Thyroid gland (tissue), 4 donors: ENCODE results near the gene SHC4. TPM values are rescaled to one million over a fixed set of nuclear protein-coding genes. Genes with fewer than 3 reads are reported as not detected.

Source experiments
- DNase-seq, 2 donors: peaks; one replicate each; pipeline ENCODE4 v3.0.0-alpha.2; 2019
- H3K27ac ChIP-seq, 3 donors: fragments of 200-600 bp; sonication (generic); 1 replicate in 2 of 3; 2 replicates in 1 of 3; pipeline ENCODE4 v1.5.1; 2016 to 2019; ENCODE audit warnings: mild to moderate bottlenecking in 1 of 3, moderate library complexity in 1 of 3
- H3K27me3 ChIP-seq: fragments of 200-600 bp; sonication (generic); one replicate; pipeline ENCODE4 v1.5.1; 2019
- H3K36me3 ChIP-seq, 2 donors: fragments of 200-600 bp; sonication (generic); one replicate each; pipeline ENCODE4 v1.5.1; 2016 to 2019
- H3K4me1 ChIP-seq, 2 donors: fragments of 200-600 bp; sonication (generic); one replicate each; pipeline ENCODE4 v1.5.1; 2017 to 2019
- H3K4me3 ChIP-seq, 3 donors: fragments of 200-600 bp; sonication (generic); replicated peaks in 1 of 3; 1 replicate in 2 of 3; 2 replicates in 1 of 3; pipeline ENCODE4 v1.5.1; 2016; ENCODE audit warnings: mild to moderate bottlenecking in 1 of 3
- H3K9me3 ChIP-seq: fragments of 200-600 bp; sonication (generic); one replicate; pipeline ENCODE4 v1.5.1; 2017
- POLR2A ChIP-seq, 2 donors: fragments of 450-650 bp; IDR thresholded peaks; one replicate each; pipeline ENCODE4 v1.6.1; 2017; ENCODE audit warnings: antibody characterized with exemption in 2 of 2, mild to moderate bottlenecking in 2 of 2, moderate library complexity in 1 of 2
- WGBS, 2 donors: methylation state at CpG; one replicate each; pipeline ENCODE4 v1.1.5; 2017; 5-methylcytosine and 5-hydroxymethylcytosine counted together
- intact Hi-C: fragments of 100-400 bp; cut with DNase I; formaldehyde crosslinking; loops from one replicate; pipeline ENCODE4 v1.15.1; 2023
- total RNA-seq, 4 donors: library from RNA; depleted of rRNA; stranded (reverse); fragments of >200 nt; gene quantifications; one replicate each; pipeline ENCODE4 v1.2.3, GENCODE V29; 2016
- TF ChIP-seq, protein P1 (sequence below), 6 experiments: fragments of 200-600 bp in 3 of 6; fragments of 450-650 bp in 3 of 6; sonication (generic) in 3 of 6; IDR thresholded peaks; one replicate each; pipeline ENCODE4 v1.5.1; 2016 to 2019; ENCODE audit warnings: antibody characterized with exemption in 6 of 6, mild to moderate bottlenecking in 2 of 6, inconsistent platforms in 1 of 6, moderate library complexity in 1 of 6

Gene SHC4
- total RNA-seq, 4 donors from 2014 or later, result 0.13 to 1.1 (median 0.49) TPM

DNA sequence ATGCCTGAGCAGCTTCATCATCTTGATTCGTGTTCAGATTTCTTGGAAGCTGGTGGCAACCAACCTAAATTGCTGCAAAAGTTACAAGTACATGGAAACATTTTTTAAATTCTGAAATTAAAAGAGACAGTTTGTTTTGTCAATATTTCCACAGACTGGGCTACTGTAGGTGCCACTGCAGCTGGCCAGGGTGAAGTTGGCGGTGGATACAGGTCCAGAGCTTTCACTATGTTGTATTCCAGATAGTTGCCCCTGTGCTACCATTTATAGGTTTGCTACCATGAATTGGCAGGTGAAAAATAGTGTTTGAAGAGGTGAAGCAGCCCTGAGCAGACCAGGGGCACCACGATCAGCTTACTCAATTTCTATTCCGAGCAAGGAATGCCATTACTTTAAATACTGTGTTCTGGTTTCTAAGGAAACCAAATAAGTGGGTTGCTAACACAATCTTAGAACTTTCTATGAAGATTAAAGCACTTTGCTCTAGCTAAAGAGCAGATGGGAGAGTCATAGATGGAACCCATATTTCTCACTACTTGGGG is 21.2 kb upstream of the SHC4 start:
- intact Hi-C loops, result no loop called here
- no peaks in the 10 kb centered on the region for H3K9me3 ChIP-seq

DNA sequence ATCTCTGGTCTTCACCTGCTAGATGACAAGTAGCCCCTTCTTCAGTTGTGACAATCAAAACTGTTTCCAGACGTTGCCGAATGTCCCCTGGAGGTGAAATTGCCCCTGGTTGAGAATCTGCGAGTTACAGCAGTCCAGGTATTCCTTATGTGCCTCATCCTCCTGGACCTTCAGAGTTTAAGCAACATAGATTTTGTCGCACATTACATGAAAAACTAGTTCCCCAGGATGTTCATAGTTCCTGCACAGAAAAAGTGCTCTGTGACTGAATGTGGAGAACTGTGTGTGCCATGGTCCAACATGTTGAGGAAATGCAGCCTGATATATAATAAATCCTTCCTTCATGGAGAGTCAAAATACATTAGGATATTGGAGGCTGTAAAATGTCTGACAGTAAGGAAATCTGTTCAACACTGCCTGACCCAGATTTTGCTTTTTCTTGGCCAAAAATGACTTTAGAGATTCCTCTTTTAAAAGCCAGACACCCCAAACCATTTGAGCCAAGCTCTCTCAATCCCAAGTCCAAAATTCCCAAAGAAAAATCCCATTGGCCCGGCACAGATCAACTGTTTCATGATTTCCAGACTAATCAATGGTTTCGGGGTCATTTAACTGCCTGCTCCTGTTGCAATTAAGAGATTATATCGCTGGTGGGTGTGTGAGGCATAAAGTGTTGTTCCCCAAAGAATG is 20.4 kb upstream of the SHC4 start:
- WGBS, 2 donors, result 73 to 75% methylated on average over 7 of the region's 7 CpGs
- intact Hi-C loops, result no loop called here
- Histone ChIP-seq H3K36me3 (no peaks in the 10 kb centered on the region), H3K4me3 (no peak overlapping the region), H3K4me1 (no peaks in the 10 kb centered on the region), H3K27ac (no peak overlapping the region), H3K27me3 (no peaks in the 10 kb centered on the region), H3K9me3 (no peaks in the 10 kb centered on the region)
- DNase-seq, result no peak
- TF ChIP-seq, protein P1, sequence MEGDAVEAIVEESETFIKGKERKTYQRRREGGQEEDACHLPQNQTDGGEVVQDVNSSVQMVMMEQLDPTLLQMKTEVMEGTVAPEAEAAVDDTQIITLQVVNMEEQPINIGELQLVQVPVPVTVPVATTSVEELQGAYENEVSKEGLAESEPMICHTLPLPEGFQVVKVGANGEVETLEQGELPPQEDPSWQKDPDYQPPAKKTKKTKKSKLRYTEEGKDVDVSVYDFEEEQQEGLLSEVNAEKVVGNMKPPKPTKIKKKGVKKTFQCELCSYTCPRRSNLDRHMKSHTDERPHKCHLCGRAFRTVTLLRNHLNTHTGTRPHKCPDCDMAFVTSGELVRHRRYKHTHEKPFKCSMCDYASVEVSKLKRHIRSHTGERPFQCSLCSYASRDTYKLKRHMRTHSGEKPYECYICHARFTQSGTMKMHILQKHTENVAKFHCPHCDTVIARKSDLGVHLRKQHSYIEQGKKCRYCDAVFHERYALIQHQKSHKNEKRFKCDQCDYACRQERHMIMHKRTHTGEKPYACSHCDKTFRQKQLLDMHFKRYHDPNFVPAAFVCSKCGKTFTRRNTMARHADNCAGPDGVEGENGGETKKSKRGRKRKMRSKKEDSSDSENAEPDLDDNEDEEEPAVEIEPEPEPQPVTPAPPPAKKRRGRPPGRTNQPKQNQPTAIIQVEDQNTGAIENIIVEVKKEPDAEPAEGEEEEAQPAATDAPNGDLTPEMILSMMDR (IDR thresholded peaks at IDR 0.05), result no peak
- no peak for TF ChIP-seq POLR2A (IDR thresholded peaks at IDR 0.05)

More for the DNA sequence above, 21.2 kb upstream of the SHC4 start:
- Histone ChIP-seq H3K27me3 (no peaks in the 10 kb centered on the region), H3K36me3 (no peaks in the 10 kb centered on the region), H3K4me3 (no peak overlapping the region), H3K27ac (no peak overlapping the region), H3K4me1 (no peaks in the 10 kb centered on the region)
- TF ChIP-seq POLR2A (IDR thresholded peaks at IDR 0.05), result no peak
- TF ChIP-seq, protein P1 (IDR thresholded peaks at IDR 0.05), result no peak
- no peak for DNase-seq
- WGBS, 2 donors, result 50 to 55% methylated on average over 4 of the region's 4 CpGs

DNA sequence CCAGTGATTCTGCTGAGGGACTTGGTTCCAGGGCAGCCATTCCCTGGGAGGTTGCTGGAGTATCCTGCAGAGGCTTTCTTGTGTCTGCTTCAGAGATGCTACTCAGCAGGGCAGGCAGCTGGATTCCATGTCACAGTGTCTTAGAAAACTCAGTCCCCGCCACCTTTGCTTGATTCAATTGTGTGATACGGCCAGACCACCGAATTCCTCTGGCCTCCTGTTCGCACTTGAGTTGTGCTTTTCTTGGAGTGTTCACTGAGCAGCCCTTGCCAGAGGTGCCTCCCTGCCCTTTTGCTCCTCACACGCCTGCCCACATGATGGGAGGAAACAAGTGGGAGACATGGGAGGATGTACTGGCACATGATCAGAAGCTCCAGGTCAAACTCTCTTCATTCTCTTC is 19.6 kb upstream of the SHC4 start:
- no peaks in the 10 kb centered on the region for H3K36me3 ChIP-seq
- WGBS, 2 donors, result 46 to 56% methylated on average over 5 of the region's 5 CpGs
- H3K27me3 ChIP-seq, result no peaks in the 10 kb centered on the region
- no peaks in the 10 kb centered on the region for H3K9me3 ChIP-seq
- H3K27ac ChIP-seq, result no peak overlapping the region
- H3K4me3 ChIP-seq, result no peak overlapping the region
- H3K4me1 ChIP-seq, result no peaks in the 10 kb centered on the region
- no peak for DNase-seq
- intact Hi-C loops, result no loop called here
- TF ChIP-seq, protein P1 (IDR thresholded peaks at IDR 0.05), result no peak
- no peak for TF ChIP-seq POLR2A (IDR thresholded peaks at IDR 0.05)

DNA sequence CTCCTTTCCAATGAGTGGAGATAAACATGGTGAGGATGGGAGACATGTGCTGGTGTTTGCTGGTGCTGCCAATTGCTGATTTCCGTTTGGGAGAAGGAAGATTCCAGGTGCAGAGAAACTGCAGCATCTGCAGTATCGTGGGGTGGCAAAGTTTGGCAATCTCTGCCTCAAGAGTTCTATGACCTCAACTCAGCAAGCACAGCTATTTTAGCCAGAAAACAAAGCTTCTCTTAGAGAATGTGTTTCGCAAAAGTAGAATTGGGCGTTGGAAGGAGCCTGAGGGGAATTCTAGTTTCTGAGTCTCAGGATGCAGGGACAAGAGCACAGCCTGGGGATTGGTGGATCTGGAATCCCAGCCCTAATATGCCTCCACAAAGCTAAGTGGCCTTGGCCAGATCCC is 18.2 kb upstream of the SHC4 start:
- Histone ChIP-seq H3K36me3 (no peaks in the 10 kb centered on the region), H3K4me3 (no peak overlapping the region), H3K9me3 (no peaks in the 10 kb centered on the region), H3K27ac (no peak overlapping the region), H3K4me1 (no peaks in the 10 kb centered on the region), H3K27me3 (no peaks in the 10 kb centered on the region)
- intact Hi-C loops, result no loop called here
- TF ChIP-seq, protein P1 (IDR thresholded peaks at IDR 0.05), result no peak
- no peak for TF ChIP-seq POLR2A (IDR thresholded peaks at IDR 0.05)
- WGBS, 2 donors, result 48 to 57% methylated on average over 4 of the region's 4 CpGs
- no peak for DNase-seq

DNA sequence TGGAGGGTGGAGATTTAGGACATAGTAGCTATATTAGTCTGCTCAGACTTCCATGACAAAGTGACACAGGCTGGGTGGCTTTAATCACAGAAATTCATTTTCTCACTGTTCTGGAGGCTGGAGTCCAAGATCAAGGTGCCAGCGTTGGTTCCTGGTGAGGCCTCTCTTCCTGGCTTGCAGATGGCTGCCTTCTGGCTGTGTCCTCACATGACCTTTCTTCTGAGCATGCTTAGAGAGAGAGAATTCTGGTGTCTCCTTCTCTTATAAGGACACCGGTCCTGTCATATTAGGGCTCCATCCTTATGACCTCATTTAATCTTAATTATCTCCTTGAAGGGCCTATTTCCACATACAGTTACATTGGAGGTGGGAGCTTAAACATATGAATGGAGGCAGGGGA is 14.9 kb upstream of the SHC4 start:
- no peak for DNase-seq
- H3K27ac ChIP-seq, result no peak overlapping the region
- intact Hi-C loops, result no loop called here

More for the DNA sequence above, 14.9 kb upstream of the SHC4 start:
- WGBS, 2 donors, result 70 to 85% methylated on average over 2 of the region's 2 CpGs
- Histone ChIP-seq H3K27me3 (no peaks in the 10 kb centered on the region), H3K36me3 (no peaks in the 10 kb centered on the region), H3K4me3 (no peak overlapping the region), H3K9me3 (no peaks in the 10 kb centered on the region), H3K4me1 (peaks cover 3 to 5% of the 10 kb centered on the region in 2 donors)
- TF ChIP-seq, protein P1 (IDR thresholded peaks at IDR 0.05), result no peak
- no peak for TF ChIP-seq POLR2A (IDR thresholded peaks at IDR 0.05)
